ENCODE measurements around the gene SYT12.

SYT12 gene

DNA sequence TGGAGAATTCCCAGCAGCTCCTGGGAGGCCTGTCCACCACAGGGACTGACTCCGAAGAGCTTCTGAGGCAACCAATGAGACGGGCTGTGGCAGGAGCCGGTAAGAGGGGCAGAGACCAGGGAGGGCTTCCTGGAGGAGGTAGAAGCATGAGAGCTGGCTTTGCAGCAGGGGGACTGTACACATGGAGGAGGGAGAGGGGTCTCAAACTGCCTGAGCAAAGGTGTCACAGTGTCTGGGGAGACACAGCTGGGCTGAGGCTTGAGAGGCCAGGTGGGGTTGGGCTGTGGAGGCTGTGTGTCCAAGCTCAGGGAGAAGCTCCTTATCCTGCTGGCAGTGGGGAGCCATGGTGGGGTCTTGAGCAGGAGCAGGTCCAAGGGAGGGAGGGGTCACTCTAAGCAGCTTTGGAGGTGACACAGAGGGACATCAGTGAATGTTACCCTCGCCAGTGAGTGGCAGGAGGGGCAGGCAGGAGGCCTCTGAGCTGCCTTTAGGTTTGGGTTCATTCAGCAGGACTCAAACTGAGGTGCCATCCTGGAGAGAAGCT, 29.1 kb downstream of the SYT12 start:
- ChIA-PET POLR2A (no interaction called here), CTCF (interaction anchor here (0.8 to 4.8 kb wide), 8 partner anchors 14 to 330 kb away, joined by 3 to 25 read pairs (median 4); partner anchors contain the start of gene RCE1)
- TF ChIP-seq, protein P1, sequence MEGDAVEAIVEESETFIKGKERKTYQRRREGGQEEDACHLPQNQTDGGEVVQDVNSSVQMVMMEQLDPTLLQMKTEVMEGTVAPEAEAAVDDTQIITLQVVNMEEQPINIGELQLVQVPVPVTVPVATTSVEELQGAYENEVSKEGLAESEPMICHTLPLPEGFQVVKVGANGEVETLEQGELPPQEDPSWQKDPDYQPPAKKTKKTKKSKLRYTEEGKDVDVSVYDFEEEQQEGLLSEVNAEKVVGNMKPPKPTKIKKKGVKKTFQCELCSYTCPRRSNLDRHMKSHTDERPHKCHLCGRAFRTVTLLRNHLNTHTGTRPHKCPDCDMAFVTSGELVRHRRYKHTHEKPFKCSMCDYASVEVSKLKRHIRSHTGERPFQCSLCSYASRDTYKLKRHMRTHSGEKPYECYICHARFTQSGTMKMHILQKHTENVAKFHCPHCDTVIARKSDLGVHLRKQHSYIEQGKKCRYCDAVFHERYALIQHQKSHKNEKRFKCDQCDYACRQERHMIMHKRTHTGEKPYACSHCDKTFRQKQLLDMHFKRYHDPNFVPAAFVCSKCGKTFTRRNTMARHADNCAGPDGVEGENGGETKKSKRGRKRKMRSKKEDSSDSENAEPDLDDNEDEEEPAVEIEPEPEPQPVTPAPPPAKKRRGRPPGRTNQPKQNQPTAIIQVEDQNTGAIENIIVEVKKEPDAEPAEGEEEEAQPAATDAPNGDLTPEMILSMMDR (IDR thresholded peaks at IDR 0.05; ENCODE audit: control extremely low read depth, extremely low read depth, low read depth, missing control alignments), result no peak
- no peak for DNase-seq (ENCODE audit: extremely low spot score)

DNA sequence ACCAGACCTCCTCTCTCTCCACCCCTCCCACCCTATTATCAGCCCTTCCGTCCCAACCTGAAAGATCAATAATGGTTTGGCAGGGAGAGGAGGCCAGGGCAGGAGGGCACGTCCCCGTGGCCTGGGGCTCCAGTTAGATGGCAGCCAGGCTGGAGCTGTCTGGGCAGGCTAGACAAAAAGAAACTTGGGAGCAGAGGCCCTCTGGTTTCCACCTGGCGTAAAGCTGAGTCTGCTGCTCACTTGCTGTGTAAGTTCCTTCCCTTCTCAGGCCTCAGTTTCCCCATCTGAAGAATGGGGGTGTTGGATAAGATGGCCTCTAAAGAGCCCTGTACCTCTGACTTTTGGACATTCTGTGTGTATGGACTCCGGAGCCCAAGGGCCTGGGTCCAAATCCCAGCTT, 30.0 kb downstream of the SYT12 start:
- no peak for DNase-seq (ENCODE audit: extremely low spot score)
- TF ChIP-seq, protein P1 (IDR thresholded peaks at IDR 0.05; ENCODE audit: control extremely low read depth, extremely low read depth, low read depth, missing control alignments), result no peak
- CTCF ChIA-PET, result interaction anchor here (1.0 to 4.8 kb wide), 9 partner anchors 8 to 264 kb away, joined by 3 to 25 read pairs (median 8); no protein-coding TSS in a partner anchor
- POLR2A ChIA-PET, result no interaction called here

DNA sequence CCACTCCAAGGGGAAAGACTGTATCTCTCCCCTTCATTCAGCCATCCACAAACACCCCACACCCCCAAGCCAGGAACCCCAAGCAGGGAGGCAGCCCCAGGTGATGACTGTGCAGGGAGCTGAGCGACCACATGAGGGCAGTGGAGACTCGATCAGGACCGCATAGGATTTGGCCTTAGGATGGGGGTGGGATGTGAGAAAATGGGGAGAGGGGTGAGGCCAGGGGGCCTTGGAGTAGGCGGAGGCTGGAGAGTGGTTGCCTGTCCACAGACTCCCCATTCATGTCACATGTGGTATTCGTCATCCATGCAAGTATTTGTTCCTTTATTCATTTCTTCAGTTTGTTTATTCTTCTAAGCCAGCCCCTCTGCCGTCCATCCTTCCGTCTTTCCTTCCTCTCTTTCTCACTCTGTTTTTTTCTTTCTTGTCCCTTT, 31.0 kb downstream of the SYT12 start:
- TF ChIP-seq, protein P1 (IDR thresholded peaks at IDR 0.05; ENCODE audit: control extremely low read depth, extremely low read depth, low read depth, missing control alignments), result peak; percentile 89
- POLR2A ChIA-PET, result interaction anchor here (0.6 to 1.2 kb wide), 2 partner anchors 19 to 214 kb away, joined by 3 read pairs; no protein-coding TSS in a partner anchor

GRCh38 chr11:67054346-67054835, 31.5 kb downstream of the SYT12 start:
- POLR2A ChIA-PET, result interaction anchor here (0.6 to 1.2 kb wide), 2 partner anchors 18 to 214 kb away, joined by 3 read pairs; no protein-coding TSS in a partner anchor
- no peak for DNase-seq (ENCODE audit: extremely low spot score)
- CTCF ChIA-PET, result interaction anchor here (0.8 to 4.8 kb wide), 11 partner anchors 8 to 263 kb away, joined by 3 to 25 read pairs (median 6); no protein-coding TSS in a partner anchor
- TF ChIP-seq, protein P1 (IDR thresholded peaks at IDR 0.05; ENCODE audit: control extremely low read depth, extremely low read depth, low read depth, missing control alignments), result no peak

More for the DNA sequence above, 31.0 kb downstream of the SYT12 start:
- CTCF ChIA-PET, result interaction anchor here (0.8 to 4.8 kb wide), 11 partner anchors 9 to 263 kb away, joined by 3 to 25 read pairs (median 5); no protein-coding TSS in a partner anchor
- DNase-seq (ENCODE audit: extremely low spot score), result peak; percentile 84

GRCh38 chr11:67054836-67055523, 32.0 kb downstream of the SYT12 start:
- CTCF ChIA-PET, result interaction anchor here (0.9 to 4.8 kb wide), 8 partner anchors 9 to 260 kb away, joined by 3 to 25 read pairs (median 5); no protein-coding TSS in a partner anchor
- TF ChIP-seq, protein P1 (IDR thresholded peaks at IDR 0.05; ENCODE audit: control extremely low read depth, extremely low read depth, low read depth, missing control alignments), result no peak
- no peak for DNase-seq (ENCODE audit: extremely low spot score)
- POLR2A ChIA-PET, result interaction anchor here (1.2 kb wide), 1 partner anchor 213 kb away, joined by 3 read pairs; no protein-coding TSS in a partner anchor

GRCh38 chr11:67055812-67056211, 32.9 kb downstream of the SYT12 start:
- POLR2A ChIA-PET, result no interaction called here
- TF ChIP-seq, protein P1 (IDR thresholded peaks at IDR 0.05; ENCODE audit: control extremely low read depth, extremely low read depth, low read depth, missing control alignments), result no peak
- DNase-seq (ENCODE audit: extremely low spot score), result no peak
- CTCF ChIA-PET, result interaction anchor here (1.4 to 1.6 kb wide), 3 partner anchors 9 to 76 kb away, joined by 3 to 6 read pairs (median 4); no protein-coding TSS in a partner anchor

All from GM10248 (cell line).